HG03135 (cell line): ENCODE results near the gene A3GALT2.

ENCODE experiments used
- ATAC-seq: cut with Tn5 transposase; IDR thresholded peaks from one replicate; pipeline ENCODE4 v1.9.1; 2021; ENCODE audit warnings: mild to moderate bottlenecking, moderate library complexity; ENCODE audit not compliant: unreplicated experiment

A3GALT2 gene

GRCh38 chr1:33350611-33351280 lies 29.8 kb upstream of the A3GALT2 start:
- ATAC-seq: no peak

GRCh38 chr1:33349778-33350610 lies 29.1 kb upstream of the A3GALT2 start:
- ATAC-seq: peak; percentile 72

DNA sequence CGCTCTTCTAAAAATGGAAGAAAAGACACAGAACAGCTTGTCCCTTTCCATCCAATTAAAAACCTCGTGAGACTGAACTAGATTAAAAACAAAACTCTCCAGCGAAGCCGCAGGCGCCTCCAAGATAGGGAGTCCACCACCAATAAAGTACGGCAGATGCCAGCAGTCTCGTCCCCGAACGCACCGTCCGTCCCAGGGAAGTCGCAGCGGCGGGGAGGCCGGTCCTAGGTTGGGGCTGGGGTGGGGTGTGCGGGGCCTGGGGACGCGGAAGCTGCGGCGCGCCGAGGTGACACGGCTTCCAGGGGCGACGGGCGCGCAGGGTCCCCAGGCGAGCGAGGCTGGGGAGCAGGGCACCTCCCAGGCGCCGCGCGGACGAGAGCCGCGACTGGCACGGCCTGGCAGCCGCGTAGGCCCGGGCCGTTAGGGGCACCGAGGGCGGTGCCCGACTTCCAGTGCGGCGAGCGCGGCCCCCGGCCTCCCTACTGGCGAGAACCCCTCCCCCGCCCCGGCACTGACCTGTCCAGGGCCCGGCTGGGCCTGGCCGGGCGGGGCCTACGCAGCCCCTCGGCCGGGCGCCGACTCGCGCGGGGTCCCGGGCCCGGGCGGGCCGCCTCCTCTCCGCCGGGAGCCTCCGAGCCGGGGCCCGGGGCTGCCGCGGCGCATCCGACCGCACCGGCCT lies 28.3 kb upstream of the A3GALT2 start:
- peak; percentile 36 for ATAC-seq

- ATAC-seq: no peak
These were observed 27.8 kb upstream of the A3GALT2 start for GRCh38 chr1:33348676-33349080.

DNA sequence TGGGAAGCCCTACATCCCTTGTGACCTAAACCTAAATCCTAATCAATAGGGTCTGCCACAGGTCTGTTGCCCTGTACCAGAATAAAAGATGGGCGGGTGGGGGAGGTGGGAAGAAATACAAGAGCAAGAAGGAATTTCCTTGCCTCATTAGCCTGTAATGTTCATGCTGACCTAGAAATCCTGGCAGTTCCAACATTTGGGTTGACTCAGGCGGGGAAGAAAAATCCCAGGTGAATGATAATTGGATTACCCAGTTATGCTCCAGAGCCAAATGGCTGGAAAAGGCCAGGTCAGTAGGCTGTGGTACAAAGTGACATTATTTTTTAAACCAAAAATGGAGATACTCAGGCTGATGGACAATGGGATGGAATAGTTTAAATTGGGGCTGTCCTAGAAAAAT lies 27.3 kb upstream of the A3GALT2 start:
- ATAC-seq: no peak

- ATAC-seq: no peak
These were observed 26.7 kb upstream of the A3GALT2 start for GRCh38 chr1:33347650-33347992.

DNA sequence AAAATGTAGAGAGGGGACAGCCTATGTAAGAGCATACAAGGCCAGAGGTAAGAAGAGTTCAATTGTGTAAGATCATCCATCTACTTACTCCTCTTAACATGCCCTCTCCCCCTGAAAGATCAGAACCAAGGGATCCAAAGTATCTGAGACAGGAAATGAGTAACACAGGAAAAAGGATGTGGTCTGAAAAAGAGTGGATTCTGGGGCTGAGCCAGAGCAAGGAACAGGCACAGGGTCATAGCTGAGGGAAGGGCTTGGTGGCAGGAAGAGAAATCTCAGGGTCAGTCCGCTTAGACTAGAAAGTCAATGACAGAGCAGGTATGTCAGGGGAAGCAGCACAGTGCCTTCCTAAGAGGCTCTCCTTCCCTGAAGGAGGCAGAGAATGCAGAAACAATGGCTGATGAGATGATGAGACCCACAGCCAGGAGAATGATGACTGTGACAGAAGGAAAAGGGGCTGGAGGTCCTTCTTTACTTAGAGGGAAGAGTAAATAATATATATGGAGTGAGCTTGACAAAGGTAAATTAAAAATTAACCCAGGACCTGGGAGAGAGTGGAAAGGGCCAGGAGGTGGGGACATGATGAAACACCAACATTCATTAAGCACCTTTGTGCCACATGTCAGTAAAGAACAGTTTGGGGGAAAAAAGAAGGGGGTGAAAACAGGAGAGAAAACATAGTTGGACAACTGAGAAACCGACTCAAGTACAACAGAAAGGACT lies 26.2 kb upstream of the A3GALT2 start:
- no peak for ATAC-seq

GRCh38 chr1:33346533-33346926 lies 25.6 kb upstream of the A3GALT2 start:
- no peak for ATAC-seq

- ATAC-seq: no peak
These were observed 24.1 kb upstream of the A3GALT2 start for GRCh38 chr1:33344896-33345560.

GRCh38 chr1:33343539-33343938 lies 22.6 kb upstream of the A3GALT2 start:
- no peak for ATAC-seq

DNA sequence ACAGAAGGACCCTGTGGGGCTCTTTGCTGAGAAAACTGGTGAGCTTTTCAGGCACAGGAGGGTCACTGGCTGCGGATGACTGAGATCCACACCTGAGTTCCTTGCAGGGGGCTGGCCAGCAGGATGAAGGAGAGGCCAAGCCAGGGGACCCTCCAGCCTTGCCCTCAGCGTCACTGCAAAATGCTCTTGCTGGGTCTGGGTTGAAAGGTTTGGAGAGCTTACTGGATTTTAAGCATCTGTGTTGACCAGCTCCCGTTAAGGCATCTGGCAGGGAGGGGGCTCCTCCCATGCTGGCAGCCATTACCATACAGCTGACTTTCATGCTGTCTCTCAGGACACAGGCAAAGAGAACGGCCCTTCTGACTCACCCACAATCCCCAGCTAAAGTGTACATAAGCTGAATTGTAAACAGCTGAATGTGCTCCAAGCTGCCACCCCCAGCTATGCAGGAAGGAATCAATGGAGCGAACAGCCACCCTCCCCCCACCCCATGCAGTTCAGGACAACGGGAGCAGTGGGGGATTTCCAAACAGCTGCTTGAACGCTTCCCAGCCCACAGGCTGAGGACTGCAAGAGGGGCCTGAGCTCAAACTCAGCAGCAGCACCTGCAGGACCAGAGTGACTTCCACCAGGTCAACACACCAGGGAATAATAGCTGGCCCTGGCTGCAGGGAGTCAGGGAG lies 21.3 kb upstream of the A3GALT2 start:
- ATAC-seq: no peak

DNA sequence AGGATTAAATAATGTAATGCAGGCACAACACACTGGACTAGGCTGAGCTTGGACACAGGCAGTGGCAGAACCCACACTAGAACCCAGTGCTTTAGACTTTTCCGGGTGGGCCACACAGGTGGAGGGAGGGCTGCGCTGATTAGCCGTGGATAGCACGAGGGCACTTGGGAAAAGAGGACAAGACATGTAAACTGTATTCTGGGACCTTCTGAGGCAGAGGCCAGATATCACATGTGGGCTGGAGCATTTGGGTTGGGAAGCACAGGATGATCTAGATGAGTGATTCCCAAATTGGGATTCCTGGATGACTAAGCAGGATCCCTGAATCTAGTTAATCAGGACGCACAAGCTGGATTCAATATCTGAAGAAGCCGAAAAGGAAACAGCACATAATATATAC lies 20.3 kb upstream of the A3GALT2 start:
- no peak for ATAC-seq

DNA sequence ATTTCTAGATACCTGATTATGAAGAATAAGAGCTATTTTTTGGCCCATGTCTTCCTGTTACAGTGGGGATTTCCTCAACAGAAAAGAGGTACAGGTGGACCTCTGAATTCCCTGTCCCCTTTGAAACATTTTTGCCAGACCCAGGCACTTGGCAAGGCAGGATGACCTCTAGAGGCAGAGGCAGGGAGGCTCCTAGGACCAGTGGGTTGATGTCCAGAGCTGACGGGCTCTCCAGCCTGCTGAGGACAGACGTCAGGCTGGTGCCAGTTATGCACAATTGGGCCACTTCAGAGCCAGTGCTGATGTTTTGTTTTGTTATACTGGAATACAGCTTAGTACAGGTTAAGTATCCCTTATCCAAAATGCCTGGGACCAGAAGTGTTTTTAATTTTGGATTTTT lies 18.5 kb upstream of the A3GALT2 start:
- no peak for ATAC-seq

GRCh38 chr1:33338440-33339211 lies 17.7 kb upstream of the A3GALT2 start:
- ATAC-seq: no peak

DNA sequence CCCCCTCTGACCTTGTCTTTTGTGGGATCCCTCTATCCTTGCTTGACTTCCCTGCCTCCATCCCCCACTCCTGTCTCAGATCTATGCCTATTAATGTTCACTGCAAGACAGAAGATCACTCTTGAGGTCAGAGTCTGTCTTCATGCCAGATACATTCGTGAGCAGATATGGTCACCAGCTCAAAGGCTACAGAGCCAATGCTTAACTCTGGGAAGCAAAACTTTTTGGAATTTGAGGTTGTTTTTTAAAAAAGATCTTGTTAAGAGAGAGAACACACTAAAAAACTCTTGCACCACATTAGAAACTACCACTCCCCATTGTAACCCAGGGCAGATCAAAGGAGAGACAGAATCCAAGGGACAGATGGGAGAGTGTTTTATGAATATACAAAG lies 17.1 kb upstream of the A3GALT2 start:
- ATAC-seq: no peak

DNA sequence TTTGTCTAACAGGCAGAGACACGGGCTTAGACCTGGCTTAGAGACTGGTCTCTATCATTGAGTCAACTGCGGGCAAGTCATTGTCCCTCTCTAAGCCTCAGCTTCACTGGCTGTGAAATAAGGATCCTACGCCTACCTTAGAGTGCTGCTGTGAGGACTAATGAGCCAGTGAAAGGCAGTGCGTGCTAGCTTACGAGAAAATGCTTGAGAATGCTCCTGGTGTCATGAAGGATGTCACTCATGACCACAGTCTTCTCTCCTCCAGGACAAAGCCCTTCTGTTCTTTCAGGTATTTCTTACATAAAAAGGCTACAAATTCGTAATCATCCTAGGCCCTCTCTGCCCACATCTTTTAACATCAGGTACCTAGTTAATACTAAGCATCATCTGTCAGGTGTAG lies 16.5 kb upstream of the A3GALT2 start:
- ATAC-seq: no peak

GRCh38 chr1:33336580-33336979 lies 15.7 kb upstream of the A3GALT2 start:
- ATAC-seq: no peak

- ATAC-seq: no peak
These were observed 14.1 kb upstream of the A3GALT2 start for GRCh38 chr1:33335020-33335419.

DNA sequence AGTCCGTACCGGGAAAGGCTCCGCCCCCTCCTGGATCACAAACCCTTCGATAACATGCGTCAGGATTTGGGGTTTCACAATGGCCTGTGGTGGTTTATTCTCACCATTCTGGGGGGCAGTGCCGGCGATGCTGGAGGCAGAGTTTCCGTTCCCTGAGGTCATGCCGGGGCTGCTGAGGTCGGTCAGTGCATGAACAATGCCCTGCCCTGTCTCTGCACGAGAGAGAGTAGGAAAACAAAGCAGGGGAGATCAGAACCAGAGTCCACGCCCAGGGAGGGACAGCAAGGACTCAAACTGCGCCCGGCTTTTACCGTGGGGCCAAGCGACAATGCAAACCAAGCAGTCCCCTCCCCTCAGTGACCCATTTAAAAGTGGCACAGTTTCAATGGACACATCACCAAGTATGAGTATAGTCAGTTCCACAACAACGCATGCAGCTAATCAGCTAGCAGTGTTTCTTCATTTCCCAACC lies 13.2 kb upstream of the A3GALT2 start:
- no peak for ATAC-seq
